Astrocyte (in vitro differentiated cells and primary cell): ENCODE results near the gene ARHGEF37. TPM values are rescaled to one million over a fixed set of nuclear protein-coding genes. Genes with fewer than 3 reads are reported as not detected.

Source experiments
- DNase-seq: peaks from one replicate; pipeline ENCODE4 v3.0.0-alpha.2; 2010; ENCODE audit warnings: low read depth
- FAIRE-seq: peaks from 2 replicates; lab custom pipeline; 2011; peaks lifted over from hg19 to GRCh38; lab: Jason Lieb, UNC
- H2AFZ ChIP-seq: 2 replicates; pipeline ENCODE4 v1.6.0; 2012; ENCODE audit warnings: low read depth, low read length, inconsistent platforms
- H3K27ac ChIP-seq: 2 replicates; pipeline ENCODE4 v1.5.1; 2011; ENCODE audit warnings: low read depth, low read length, inconsistent platforms
- H3K27me3 ChIP-seq: 2 replicates; pipeline ENCODE4 v1.6.0; 2011; ENCODE audit warnings: low read length, inconsistent platforms; ENCODE audit not compliant: insufficient read depth
- H3K36me3 ChIP-seq: 2 replicates; pipeline ENCODE4 v1.5.1; 2011; ENCODE audit warnings: low read length, inconsistent platforms; ENCODE audit not compliant: insufficient read depth
- H3K4me1 ChIP-seq: 2 replicates; pipeline ENCODE4 v1.5.1; 2011; ENCODE audit warnings: low read length, inconsistent platforms; ENCODE audit not compliant: insufficient read depth
- H3K4me2 ChIP-seq: 2 replicates; pipeline ENCODE4 v1.6.0; 2012; ENCODE audit warnings: low read length, inconsistent platforms
- H3K4me3 ChIP-seq: 2 replicates; pipeline ENCODE4 v1.5.1; 2011; ENCODE audit warnings: low read depth, mild to moderate bottlenecking, low read length, inconsistent platforms; ENCODE audit not compliant: insufficient read depth
- H3K79me2 ChIP-seq: 2 replicates; pipeline ENCODE4 v1.6.0; 2012; ENCODE audit warnings: mild to moderate bottlenecking, low read length, inconsistent platforms; ENCODE audit not compliant: insufficient read depth
- H3K9ac ChIP-seq: 2 replicates; pipeline ENCODE4 v1.6.0; 2012; ENCODE audit warnings: mild to moderate bottlenecking, low read length, inconsistent platforms
- H3K9me3 ChIP-seq: 2 replicates; pipeline ENCODE4 v1.5.1; 2012; ENCODE audit warnings: low read depth, mild to moderate bottlenecking, low read length, inconsistent platforms; ENCODE audit not compliant: insufficient read depth
- H4K20me1 ChIP-seq: 2 replicates; pipeline ENCODE4 v1.6.0; 2012; ENCODE audit warnings: low read length, inconsistent platforms; ENCODE audit not compliant: insufficient read depth
- H3K27ac Mint-ChIP-seq: one replicate; pipeline ENCODE4 v1.8.0; 2021; ENCODE audit warnings: mild to moderate bottlenecking, mixed read lengths; ENCODE audit not compliant: unreplicated experiment
- H3K27me3 Mint-ChIP-seq: one replicate; pipeline ENCODE4 v1.8.0; 2021; ENCODE audit warnings: low read depth, mixed read lengths; ENCODE audit not compliant: unreplicated experiment
- H3K36me3 Mint-ChIP-seq: one replicate; pipeline ENCODE4 v1.8.0; 2021; ENCODE audit warnings: low read depth, mixed read lengths; ENCODE audit not compliant: unreplicated experiment
- H3K4me1 Mint-ChIP-seq: one replicate; pipeline ENCODE4 v1.8.0; 2021; ENCODE audit warnings: low read depth, mixed read lengths; ENCODE audit not compliant: unreplicated experiment
- H3K4me3 Mint-ChIP-seq: one replicate; pipeline ENCODE4 v1.8.0; 2021; ENCODE audit warnings: mild to moderate bottlenecking, moderate library complexity, mixed read lengths; ENCODE audit not compliant: unreplicated experiment
- H3K9me3 Mint-ChIP-seq: one replicate; pipeline ENCODE4 v1.8.0; 2021; ENCODE audit warnings: mild to moderate bottlenecking, mixed read lengths; ENCODE audit not compliant: unreplicated experiment
- EZH2 ChIP-seq: IDR thresholded peaks from 2 replicates; pipeline ENCODE4 v1.6.1; 2012; ENCODE audit warnings: mild to moderate bottlenecking, low read length, inconsistent platforms; ENCODE audit not compliant: insufficient read depth
- total RNA-seq: library from RNA; stranded (reverse); gene quantifications from 2 replicates; pipeline ENCODE4 v1.2.1, GENCODE V29; 2021
- TF ChIP-seq, protein P1 (sequence below): IDR thresholded peaks from 2 replicates; pipeline ENCODE4 v1.5.1; 2011; ENCODE audit warnings: low read depth, mild to moderate bottlenecking, inconsistent platforms, low read length, moderate library complexity; ENCODE audit not compliant: insufficient read depth

The ARHGEF37 gene
- total RNA-seq, 1 donor from 2014 or later: 2.3 TPM

DNA sequence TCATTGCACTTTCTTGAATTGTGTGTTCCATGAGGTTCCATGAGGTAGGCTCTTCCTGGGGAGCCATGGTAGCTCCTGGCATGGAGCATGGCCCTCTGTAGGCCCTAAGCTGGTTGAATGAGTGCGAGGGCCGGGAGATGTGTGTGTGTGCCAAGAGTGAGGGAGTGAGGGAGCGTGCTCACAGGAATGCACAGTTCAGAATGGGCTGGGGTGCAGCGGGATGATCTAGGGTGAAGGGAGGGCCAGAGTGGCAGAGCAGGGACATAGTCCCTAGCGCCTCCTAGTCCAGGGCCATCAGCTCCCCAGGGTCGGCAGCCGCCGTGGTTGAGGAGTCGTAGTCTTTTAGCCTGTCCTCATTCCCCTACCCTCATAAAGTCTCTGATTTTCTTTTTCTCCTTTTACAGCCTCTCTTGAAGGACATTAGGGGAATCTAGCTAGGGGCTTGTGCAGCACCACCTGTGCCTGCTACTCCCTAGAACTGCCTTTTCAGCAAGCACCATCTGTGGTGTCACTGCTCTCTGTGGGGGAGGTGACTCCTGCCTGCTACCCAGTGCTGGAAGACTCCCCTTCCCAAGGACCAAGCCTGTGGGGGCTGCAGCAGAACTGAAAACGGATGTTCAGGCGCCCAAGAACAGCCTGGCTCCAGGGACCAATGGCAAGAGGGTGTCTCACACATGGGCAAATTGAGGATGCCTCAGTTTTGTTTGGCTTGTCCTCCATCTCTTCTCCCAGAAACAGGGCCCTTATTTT lies 83.5 kb downstream of the ARHGEF37 start:
- Histone ChIP-seq H3K27me3 (peaks cover 3% of the 10 kb centered on the region), H3K4me3 (no peak overlapping the region), H3K79me2 (no peaks in the 10 kb centered on the region), H2AFZ (no peak overlapping the region), H3K4me1 (no peaks in the 10 kb centered on the region), H3K4me2 (no peak overlapping the region), H3K36me3 (no peaks in the 10 kb centered on the region), H4K20me1 (no peaks in the 10 kb centered on the region), H3K9me3 (no peaks in the 10 kb centered on the region), H3K27ac (no peak overlapping the region), H3K9ac (no peak overlapping the region)
- H3K4me3 Mint-ChIP-seq: no peak overlapping the region
- H3K36me3 Mint-ChIP-seq: peaks cover 2% of the 10 kb centered on the region
- H3K4me1 Mint-ChIP-seq: peaks cover 21% of the 10 kb centered on the region
- FAIRE-seq (no peak), DNase-seq (no peak)
- no peaks in the 10 kb centered on the region for H3K27me3 Mint-ChIP-seq
- H3K27ac Mint-ChIP-seq: peak overlapping the region; percentile 82
- peaks cover 13% of the 10 kb centered on the region for H3K9me3 Mint-ChIP-seq
- no peak for TF ChIP-seq EZH2
- TF ChIP-seq, protein P1, sequence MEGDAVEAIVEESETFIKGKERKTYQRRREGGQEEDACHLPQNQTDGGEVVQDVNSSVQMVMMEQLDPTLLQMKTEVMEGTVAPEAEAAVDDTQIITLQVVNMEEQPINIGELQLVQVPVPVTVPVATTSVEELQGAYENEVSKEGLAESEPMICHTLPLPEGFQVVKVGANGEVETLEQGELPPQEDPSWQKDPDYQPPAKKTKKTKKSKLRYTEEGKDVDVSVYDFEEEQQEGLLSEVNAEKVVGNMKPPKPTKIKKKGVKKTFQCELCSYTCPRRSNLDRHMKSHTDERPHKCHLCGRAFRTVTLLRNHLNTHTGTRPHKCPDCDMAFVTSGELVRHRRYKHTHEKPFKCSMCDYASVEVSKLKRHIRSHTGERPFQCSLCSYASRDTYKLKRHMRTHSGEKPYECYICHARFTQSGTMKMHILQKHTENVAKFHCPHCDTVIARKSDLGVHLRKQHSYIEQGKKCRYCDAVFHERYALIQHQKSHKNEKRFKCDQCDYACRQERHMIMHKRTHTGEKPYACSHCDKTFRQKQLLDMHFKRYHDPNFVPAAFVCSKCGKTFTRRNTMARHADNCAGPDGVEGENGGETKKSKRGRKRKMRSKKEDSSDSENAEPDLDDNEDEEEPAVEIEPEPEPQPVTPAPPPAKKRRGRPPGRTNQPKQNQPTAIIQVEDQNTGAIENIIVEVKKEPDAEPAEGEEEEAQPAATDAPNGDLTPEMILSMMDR: no peak

DNA sequence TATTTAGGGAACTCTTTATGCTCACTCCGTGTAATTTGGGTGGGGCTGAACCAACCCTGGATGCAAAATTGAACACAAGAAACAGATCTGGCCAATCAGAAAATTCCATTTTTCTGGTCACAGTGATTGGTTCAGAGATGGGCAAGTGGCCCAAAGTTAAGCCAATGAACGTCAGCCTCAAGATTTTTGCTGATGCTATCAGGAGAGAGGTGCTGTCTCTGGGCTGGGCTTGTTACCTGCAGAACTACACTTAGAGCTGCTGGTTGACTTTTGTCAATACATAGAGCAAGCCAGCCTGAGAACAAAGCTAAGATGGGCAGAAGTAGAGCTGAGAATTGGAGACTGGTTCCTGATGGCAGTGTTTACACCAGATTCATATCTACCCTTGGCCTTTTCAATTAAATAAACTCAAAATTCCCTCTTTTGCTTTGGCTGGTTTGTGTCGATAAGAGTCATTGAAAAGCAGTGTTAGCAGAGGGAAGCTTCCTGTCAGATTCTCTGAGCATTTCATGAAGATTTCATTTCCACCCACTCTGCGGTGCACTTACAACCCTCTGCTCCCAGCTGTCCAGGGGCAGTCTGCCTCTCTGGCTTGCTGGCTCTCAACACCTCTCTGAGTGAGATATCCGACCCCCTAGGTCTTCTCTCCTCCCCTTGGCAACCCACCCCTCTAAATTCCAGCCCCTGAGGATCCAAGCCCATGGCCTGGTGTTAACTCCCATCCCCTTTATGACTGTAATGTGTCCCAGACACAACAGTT lies 84.3 kb downstream of the ARHGEF37 start:
- Histone ChIP-seq H3K4me1 (no peaks in the 10 kb centered on the region), H3K27ac (no peak overlapping the region), H3K4me3 (no peak overlapping the region), H2AFZ (no peak overlapping the region), H3K27me3 (peaks cover 3% of the 10 kb centered on the region), H3K9ac (no peak overlapping the region), H4K20me1 (no peaks in the 10 kb centered on the region), H3K36me3 (no peaks in the 10 kb centered on the region), H3K79me2 (no peaks in the 10 kb centered on the region), H3K4me2 (no peak overlapping the region), H3K9me3 (no peaks in the 10 kb centered on the region)
- FAIRE-seq (no peak), DNase-seq (no peak)
- Mint-ChIP-seq H3K27me3 (no peaks in the 10 kb centered on the region), H3K36me3 (peaks cover 2% of the 10 kb centered on the region), H3K4me1 (peaks cover 21% of the 10 kb centered on the region), H3K27ac (peak overlapping the region; percentile 97), H3K9me3 (peaks cover 13% of the 10 kb centered on the region), H3K4me3 (peak overlapping the region; percentile 54)
- TF ChIP-seq, protein P1: no peak
- no peak for TF ChIP-seq EZH2
